AG10803 (cell line): ENCODE data around the gene NT5C2.
"Not testable (repeated sequence)": the region's sequence is repeated elsewhere in the genome, so short reads cannot be mapped to it uniquely, and the experiment has no call there.

Experiments
- DNase-seq: peaks from one replicate; pipeline ENCODE4 v3.0.0; 2010; ENCODE audit warnings: low read depth
- H3K4me3 ChIP-seq: 2 replicates; pipeline ENCODE4 v1.5.1; 2011; ENCODE audit warnings: mild to moderate bottlenecking, low read length, control low read depth
- CTCF ChIP-seq: conservative IDR thresholded peaks from 2 replicates; pipeline ENCODE4 v1.5.1; 2011; ENCODE audit warnings: mild to moderate bottlenecking, low read length, control low read depth, inconsistent platforms

Gene NT5C2

GRCh38 chr10:103141950-103142349, 51.1 kb downstream of the NT5C2 start:
- H3K4me3 ChIP-seq: no peak overlapping the region
- DNase-seq: no peak
- TF ChIP-seq CTCF: no peak

DNA sequence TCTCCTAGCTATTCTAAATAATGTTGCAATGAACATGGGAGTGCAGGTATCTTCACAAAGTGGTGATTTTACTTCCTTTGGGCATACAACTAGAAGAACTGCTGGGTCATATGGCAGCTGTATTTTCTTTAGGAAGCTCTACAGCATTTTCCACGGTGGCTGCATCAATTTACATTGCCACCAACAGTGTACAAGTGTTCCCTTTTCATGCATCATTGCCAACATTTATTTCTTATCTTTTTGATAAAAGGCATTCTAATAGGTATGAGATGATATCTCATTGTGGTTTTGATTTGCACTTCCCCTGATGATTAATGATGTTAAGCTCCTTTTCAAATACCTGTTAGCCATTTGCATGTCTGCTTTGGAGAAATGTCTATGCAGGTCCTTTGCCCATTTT, 52.6 kb downstream of the NT5C2 start:
- DNase-seq: no peak
- TF ChIP-seq CTCF: no peak
- H3K4me3 ChIP-seq: no peak overlapping the region

GRCh38 chr10:103139803-103140202, 53.3 kb downstream of the NT5C2 start:
- no peak for DNase-seq
- no peak for TF ChIP-seq CTCF

GRCh38 chr10:103135168-103135567, 57.9 kb downstream of the NT5C2 start:
- H3K4me3 ChIP-seq, DNase-seq: not testable (repeated sequence)

More at GRCh38 chr10:103139803-103140202, 53.3 kb downstream of the NT5C2 start:
- H3K4me3 ChIP-seq: no peak overlapping the region

GRCh38 chr10:103130910-103131309, 62.2 kb downstream of the NT5C2 start:
- DNase-seq: no peak
- TF ChIP-seq CTCF: no peak
- H3K4me3 ChIP-seq: no peak overlapping the region

DNA sequence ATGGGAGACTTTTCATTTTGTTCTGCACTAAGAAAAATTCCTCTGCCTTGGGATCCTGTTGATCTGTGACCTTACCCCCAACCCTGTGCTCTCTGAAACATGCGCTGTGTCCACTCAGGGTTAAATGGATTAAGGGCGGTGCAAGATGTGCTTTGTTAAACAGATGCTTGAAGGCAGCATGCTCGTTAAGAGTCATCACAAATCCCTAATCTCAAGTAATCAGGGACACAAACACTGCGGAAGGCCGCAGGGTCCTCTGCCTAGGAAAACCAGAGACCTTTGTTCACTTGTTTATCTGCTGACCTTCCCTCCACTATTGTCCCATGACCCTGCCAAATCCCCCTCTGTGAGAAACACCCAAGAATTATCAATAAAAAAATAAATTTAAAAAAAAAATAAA, 62.9 kb downstream of the NT5C2 start:
- DNase-seq, H3K4me3 ChIP-seq: not testable (repeated sequence)

DNA sequence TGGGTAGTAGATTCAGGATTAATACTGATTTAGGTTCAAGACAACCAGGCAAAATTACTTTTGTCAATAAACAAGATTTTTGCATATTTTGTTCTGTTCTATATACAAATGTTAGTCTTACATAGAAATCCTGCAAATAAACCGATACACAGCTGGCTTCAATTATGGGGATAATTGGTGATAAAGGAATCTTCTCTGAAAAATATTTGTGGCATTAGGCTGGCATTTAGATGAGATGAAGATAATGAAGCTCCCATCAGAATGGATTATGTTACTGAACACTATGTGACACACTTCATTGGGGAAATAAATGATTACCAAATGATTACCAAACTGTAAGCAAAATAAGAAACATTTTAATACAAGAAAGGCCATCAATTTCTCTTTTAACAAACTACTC, 65.8 kb downstream of the NT5C2 start:
- peak; percentile 51 for DNase-seq
- H3K4me3 ChIP-seq: no peak overlapping the region
- TF ChIP-seq CTCF: no peak

DNA sequence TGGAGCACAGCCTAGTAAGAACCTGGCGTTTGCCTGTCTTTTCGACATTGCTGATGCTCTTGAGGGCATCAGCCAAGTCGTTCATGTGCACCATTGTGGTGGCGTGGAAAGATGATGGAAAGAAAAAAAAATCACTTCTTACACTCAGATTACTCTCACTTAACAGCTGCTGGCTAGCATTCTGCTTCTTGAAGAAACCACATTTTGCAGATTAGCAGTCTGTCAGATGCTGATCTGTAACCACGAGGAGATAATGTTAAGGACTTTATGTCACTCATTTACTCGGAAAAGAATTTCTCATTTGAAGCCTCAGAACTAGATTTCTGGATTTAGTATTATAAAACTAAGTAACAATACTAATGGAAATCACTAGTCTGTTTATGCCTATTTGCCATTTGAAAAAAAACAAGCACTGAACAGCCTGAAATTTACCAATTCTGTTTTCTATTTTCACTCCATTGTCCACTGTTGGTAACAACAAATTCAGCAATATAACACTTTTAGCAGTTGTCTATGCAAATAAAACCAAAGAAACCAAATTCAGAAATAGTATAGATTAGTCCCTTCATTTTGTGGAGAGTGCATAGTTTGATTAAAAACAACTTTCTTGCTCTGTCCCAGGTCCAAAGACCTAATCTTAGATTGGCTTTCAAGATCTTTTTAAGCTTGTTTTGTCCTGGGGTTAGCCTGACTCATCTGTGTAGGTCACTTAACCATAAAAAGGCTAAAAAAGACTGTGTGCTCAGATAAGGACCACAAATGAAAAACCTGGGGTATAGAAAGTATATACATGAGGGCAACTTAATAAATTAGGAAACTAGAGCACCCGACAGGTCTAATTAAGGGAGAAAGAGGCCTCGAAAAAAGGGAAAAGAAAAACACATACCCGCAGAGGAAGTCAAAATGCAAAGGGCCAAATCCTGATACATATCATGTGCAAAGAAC, 67.5 kb downstream of the NT5C2 start:
- TF ChIP-seq CTCF: no peak
- no peak overlapping the region for H3K4me3 ChIP-seq
- DNase-seq: no peak
